H1 (cell line): Measurements from ENCODE around the gene ZNF284. TPM values are rescaled to one million over a fixed set of nuclear protein-coding genes. Genes with fewer than 3 reads are reported as not detected.

Source experiments
- CTCF ChIP-seq, 3 experiments: IDR thresholded peaks; 1 replicate in 2 of 3; 2 replicates in 1 of 3; pipeline versions ENCODE4 v1.5.1 to v1.6.1; 2011; ENCODE audit warnings: low read length in 3 of 3, mild to moderate bottlenecking in 3 of 3, inconsistent platforms in 2 of 3, low read depth in 1 of 3, moderate library complexity in 1 of 3; ENCODE audit not compliant: insufficient read depth in 1 of 3; ENCODE audit errors: control extremely low read depth in 1 of 3
- TAF1 ChIP-seq: IDR thresholded peaks from 2 replicates; pipeline ENCODE4 v1.6.1; 2011; ENCODE audit warnings: mild to moderate bottlenecking, low read depth, low read length
- YY1 ChIP-seq: IDR thresholded peaks from 2 replicates; pipeline ENCODE4 v1.6.1; 2011; ENCODE audit warnings: low read depth, mild to moderate bottlenecking, low read length
- polyA plus RNA-seq, 7 experiments: library from polyadenylated mRNA; depleted of rRNA in 3 of 7; stranded (reverse) in 5 of 7; unstranded in 2 of 7; fragments of >200 nt in 5 of 7; fragments of 200-250 nt in 2 of 7; gene quantifications; 1 replicate in 5 of 7; 2 replicates in 1 of 7; 4 replicates in 1 of 7; pipeline versions ENCODE4 v1.2.1 to v1.2.3, GENCODE V29; 2011 to 2013; ENCODE audit warnings: missing spikeins in 2 of 7, mixed read lengths in 2 of 7
- total RNA-seq: library from RNA; stranded (reverse); fragmentation: NEBNext Ultra II Directional; extraction: Animal tissue kit (Norgen Biotek cat#: 25700); gene quantifications from 2 replicates; pipeline ENCODE4 v1.2.1, GENCODE V29; 2021

The ZNF284 gene
- total and polyA plus RNA-seq, 2 of the 8 experiments (the other 6 are each of a cell fraction or from before 2014, with no cell fraction given): 1.1 to 3.4 TPM

GRCh38 chr19:44051650-44052402, 20.1 kb upstream of the ZNF284 start, which contains the start of gene ZNF223 (continued):
- TF ChIP-seq CTCF (IDR thresholded peaks at IDR 0.05; ENCODE audit: control extremely low read depth in 1 of 3, insufficient read depth in 1 of 3, low read depth in 1 of 3, low read length in 3 of 3) (no peak), TAF1 (peak; percentile 68; the same call in 1 of the 2 replicates), YY1 (peak; percentile 10; the same call in 1 of the 2 replicates)
